Adrenal gland (tissue), 5 donors: Measurements from ENCODE around the gene PLA2R1.

Experiments
- POLR2A ChIP-seq, 2 donors: fragments of 450-650 bp; IDR thresholded peaks; one replicate each; pipeline ENCODE4 v1.6.1; 2017; ENCODE audit warnings: antibody characterized with exemption in 2 of 2, mild to moderate bottlenecking in 2 of 2, moderate library complexity in 1 of 2
- TF ChIP-seq, protein P1 (sequence below), 6 experiments: fragments of 450-650 bp in 4 of 6; fragments of 200-600 bp in 2 of 6; sonication (generic) in 1 of 6; IDR thresholded peaks; 1 replicate in 5 of 6; 2 replicates in 1 of 6; pipeline versions ENCODE4 v1.5.1 to v1.8.0; 2016 to 2021; ENCODE audit warnings: antibody characterized with exemption in 6 of 6, mild to moderate bottlenecking in 2 of 6, moderate library complexity in 1 of 6
- donor health status: DM: no; HTN: no; CAD: no.

DNA sequence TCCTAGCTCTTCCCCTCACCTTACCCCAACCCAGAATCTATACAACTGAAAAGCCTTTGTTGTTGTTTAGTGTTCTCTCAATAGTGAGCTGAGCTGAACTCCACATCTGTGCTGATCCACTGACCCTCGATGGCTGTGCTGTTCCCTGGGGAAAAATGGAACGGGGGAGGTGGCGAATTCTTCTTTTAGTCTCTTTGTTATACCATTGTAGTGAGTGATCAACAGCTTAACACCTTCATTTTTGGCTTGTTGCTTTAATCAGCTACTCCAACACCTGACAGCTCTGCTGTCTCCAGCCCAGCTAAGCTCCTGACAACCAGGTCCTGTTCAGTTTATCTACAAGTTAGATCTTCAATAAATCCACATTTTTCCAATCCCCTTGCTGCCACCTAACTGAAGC, 25.7 kb downstream of the PLA2R1 start:
- TF ChIP-seq, protein P1, sequence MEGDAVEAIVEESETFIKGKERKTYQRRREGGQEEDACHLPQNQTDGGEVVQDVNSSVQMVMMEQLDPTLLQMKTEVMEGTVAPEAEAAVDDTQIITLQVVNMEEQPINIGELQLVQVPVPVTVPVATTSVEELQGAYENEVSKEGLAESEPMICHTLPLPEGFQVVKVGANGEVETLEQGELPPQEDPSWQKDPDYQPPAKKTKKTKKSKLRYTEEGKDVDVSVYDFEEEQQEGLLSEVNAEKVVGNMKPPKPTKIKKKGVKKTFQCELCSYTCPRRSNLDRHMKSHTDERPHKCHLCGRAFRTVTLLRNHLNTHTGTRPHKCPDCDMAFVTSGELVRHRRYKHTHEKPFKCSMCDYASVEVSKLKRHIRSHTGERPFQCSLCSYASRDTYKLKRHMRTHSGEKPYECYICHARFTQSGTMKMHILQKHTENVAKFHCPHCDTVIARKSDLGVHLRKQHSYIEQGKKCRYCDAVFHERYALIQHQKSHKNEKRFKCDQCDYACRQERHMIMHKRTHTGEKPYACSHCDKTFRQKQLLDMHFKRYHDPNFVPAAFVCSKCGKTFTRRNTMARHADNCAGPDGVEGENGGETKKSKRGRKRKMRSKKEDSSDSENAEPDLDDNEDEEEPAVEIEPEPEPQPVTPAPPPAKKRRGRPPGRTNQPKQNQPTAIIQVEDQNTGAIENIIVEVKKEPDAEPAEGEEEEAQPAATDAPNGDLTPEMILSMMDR (IDR thresholded peaks at IDR 0.05), result no peak
- no peak for TF ChIP-seq POLR2A (IDR thresholded peaks at IDR 0.05)
